ENCODE results near the gene HMX3.

GRCh38 chr10:123164319-123164718 is 28.5 kb downstream of the HMX3 start:
- no peak for TF ChIP-seq CTCF (IDR thresholded peaks at IDR 0.05; ENCODE audit: extremely low read depth in 1 of 2, insufficient read depth in 1 of 2, low read depth in 1 of 2, low read length in 2 of 2)
- no peak for TF ChIP-seq POLR2A (IDR thresholded peaks at IDR 0.05; ENCODE audit: low read depth, low read length)
- no peak for TF ChIP-seq POLR2AphosphoS5 (IDR thresholded peaks at IDR 0.05; ENCODE audit: insufficient read depth, low read depth, low read length)
- TF ChIP-seq GATA2 (IDR thresholded peaks at IDR 0.05; ENCODE audit: insufficient read depth, insufficient read length, low read depth, low read length), result no peak
- no peak for TF ChIP-seq JUN (IDR thresholded peaks at IDR 0.05; ENCODE audit: borderline replicate concordance, insufficient read depth, insufficient read length, low read depth)
- no peak for TF ChIP-seq MYC (IDR thresholded peaks at IDR 0.05; ENCODE audit: low read depth, low read length)
- TF ChIP-seq EZH2 (IDR thresholded peaks at IDR 0.05; ENCODE audit: borderline replicate concordance, low read depth, low read length, severe bottlenecking), result no peak
- TF ChIP-seq MAX (IDR thresholded peaks at IDR 0.05; ENCODE audit: insufficient read depth, insufficient read length), result no peak
- no peak for TF ChIP-seq FOS (IDR thresholded peaks at IDR 0.05; ENCODE audit: borderline replicate concordance, insufficient read depth, low read length)
